DMS153 (cell line): ENCODE measurements around the gene PARVB.

Experiments
- DNase-seq: peaks from one replicate; lab custom pipeline; 2025; lab: John Stamatoyannopoulos, UW

The PARVB gene

DNA sequence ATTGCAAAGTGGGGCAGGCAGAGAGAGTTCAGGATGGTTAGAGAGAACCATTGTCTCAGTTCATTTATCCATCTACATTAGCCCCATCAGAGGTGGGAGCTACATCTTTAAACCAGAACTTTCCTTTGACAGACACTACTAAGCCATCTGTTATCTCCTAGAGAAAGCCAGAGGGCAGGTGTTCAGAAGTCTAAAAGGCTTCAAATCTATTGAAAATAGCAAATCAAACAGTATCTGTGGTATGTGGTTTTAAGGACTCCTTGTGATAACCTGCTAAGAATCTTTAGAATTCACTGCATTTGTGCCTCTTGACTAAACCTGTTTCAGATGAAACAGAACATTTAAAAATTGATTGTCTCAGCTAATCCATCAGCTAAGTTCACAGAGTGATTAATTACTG, 112.7 kb downstream of the PARVB start:
- no peak for DNase-seq

DNA sequence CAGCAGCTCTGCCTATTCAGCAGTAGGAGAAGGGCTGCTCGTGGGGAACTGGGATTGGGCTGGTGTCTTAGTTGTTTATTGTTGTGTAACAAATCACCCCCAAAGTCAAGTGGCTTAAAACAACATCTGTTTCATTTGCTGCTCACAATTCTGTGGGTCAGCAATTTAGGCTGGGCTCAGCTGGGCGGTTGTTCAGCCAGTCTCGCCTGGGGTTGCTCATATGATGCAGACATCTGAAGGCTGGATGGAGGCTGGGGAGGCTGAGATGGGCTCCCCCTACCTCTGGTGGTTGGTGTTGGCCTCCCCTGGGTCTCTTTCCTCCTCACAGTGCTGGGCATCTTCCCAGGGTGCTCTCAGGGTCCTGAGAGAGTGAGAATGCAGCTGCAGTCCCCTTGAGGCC, 113.3 kb downstream of the PARVB start:
- DNase-seq, result no peak

DNA sequence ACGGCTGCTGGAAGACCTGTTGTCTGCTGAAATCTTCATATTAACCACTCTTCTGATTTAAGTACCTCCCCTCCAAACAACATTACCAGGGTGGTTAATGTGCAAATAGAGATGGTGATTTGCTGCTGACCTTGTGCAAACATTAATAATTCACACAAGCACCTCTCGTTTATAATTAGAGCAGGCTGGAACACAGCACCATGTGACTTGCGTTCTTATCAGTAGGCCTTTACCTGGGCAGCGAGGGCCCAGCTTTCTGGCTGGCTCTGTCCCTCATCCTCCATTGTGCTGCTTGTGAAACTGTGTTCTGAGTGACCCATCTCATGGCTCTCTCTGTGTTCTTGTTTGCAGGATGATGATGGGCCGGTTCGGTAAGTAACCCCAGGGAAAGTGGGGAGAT, 115.7 kb downstream of the PARVB start:
- DNase-seq, result peak; percentile 62

DNA sequence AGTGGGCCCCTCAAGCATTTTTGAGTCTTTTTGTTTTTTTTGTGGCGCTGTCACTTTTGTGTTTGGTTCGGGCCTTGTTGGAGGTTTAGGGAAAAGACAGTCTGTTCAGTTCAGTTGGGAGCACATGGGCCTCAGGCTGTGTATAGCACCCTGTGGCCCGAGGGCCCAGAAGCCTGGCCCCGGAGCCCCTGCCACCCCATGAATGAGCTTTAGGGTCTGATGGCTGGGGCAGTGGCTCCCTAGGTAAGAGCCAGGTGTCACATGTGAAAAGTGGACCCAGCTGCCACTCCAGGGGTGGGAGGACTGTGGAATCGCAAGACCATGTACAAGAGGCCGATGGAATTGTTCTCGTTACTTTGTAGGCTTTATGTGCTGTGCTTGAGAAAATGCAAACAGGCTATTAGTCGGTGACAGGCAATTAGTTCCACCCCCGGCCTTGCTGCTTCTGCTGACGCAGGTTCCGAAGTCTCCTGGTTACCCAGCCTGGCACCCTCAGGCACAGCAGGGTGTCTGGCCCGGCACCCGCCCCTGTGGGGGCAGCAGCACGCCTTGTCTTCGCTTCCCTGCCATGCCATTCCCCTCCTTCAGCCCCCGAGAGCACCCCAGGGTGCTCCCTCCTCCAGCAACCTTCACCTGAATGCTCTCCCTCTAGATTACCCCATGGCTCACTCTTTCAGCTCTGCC, 118.5 kb downstream of the PARVB start:
- DNase-seq, result peak; percentile 31

DNA sequence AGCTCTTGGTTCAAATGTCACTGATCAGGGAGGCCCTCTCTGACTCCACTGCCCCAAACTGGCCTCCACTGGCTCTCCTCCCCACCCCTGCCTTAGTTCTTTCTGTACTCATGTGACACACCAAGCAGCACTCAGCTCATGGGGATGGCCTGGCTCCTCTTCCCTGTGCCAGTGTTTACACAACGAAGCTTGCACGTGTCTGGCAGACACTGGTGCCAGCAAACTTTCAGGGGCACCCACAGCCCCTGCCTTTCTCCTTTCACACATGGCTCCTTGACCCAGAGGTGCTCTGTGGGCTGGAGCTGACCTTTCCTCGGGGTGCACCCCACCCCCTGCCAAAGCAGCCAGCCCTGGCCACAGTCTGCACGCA, 119.0 kb downstream of the PARVB start:
- DNase-seq, result peak; percentile 32

DNA sequence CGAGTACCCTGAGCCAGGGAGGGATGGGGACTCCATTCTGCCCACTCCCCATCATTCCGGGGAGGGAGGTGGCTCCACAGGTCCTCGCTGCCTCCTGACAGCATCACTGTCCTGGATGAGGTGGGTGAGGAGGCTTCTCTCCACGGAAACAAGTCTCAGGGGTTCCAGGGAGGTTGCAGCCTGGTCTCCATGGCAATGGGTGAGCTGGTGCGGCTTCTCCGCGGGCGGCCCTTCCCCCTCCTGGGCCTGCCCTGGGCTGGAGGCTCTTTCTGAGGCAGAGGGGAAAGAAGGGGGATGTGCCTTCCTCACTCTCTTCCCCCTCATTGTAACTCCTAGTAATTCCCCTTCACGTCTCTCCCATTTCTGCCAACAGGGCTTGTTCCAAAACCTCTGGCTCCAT, 119.5 kb downstream of the PARVB start:
- no peak for DNase-seq

DNA sequence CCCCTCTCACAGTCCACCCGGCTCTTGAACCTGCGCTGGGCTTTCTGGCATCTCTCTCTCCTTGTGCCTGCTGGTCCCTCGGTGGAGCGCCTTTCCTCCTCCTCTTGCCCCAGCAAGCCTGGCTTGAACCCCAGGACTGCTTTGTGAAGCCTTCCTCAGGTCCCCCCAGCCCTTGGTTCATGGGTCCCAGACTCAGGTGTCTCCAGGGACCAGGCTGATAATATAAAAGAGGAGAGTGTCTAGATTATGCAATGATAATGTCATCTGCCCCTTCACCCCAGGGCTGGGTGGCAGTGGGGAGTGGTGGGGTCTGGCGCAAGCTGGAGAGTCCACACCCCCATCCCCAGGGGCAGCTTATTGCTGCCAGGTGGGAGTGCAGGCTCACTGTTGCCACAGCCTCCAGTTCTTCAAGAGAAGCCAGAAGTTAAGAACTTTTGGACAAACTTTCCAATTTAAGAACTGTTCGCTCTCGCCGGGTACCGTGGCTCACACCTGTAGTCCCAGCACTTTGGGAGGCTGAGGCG, 120.0 kb downstream of the PARVB start:
- no peak for DNase-seq

DNA sequence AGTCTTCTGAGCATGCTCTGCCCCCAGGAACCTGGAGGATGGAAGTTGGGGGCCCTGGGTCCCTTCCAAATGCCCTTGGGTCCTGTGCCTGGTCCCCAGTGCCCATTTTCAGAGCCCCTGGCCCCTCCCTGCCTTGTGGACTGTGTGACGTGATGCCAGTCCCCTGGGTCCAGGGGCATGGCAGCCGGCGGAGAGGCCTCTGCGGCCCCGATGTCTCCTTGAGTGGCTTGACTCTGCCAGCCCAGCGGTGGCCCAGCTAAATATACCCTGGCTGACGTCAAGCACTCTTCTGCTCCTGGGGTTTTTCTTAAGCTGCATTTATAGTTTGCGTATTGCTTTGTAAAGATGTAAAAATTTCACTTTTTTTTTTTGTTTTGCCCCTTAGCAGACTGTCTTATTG, 121.4 kb downstream of the PARVB start:
- DNase-seq, result no peak

DNA sequence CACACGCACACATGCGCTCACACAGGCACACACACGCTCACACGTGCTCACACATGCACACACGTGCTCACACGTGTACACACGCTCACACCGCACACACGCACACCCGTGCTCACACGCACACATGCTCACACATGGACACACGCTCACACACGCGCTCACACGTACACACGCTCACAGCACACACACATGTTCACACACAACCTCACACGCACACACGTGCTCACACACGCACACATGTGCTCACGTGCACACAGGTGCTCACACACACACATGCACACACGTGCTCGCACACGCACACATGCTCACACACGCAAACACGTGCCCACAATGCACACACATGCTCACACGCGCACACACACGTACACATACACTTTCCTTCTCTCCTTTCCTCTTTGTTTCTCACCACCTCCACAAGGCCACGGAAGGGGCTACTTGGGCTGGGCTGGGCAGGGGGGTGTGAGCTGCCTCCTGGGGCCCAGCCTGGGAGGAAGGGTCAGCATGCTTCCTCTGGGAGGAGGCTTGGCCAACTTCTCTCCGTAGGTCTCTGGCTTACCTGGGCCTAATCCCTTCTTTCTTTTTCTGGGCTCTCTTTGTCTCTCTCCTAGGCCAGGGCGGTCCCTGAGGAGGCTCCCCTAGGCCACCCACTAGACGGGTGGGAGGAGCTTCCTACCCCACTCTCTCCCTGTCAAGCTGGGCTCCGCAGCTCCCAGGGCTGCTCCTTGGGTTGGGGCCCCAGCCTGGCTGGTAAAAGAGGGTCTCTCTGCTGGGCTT, 122.2 kb downstream of the PARVB start:
- no peak for DNase-seq

DNA sequence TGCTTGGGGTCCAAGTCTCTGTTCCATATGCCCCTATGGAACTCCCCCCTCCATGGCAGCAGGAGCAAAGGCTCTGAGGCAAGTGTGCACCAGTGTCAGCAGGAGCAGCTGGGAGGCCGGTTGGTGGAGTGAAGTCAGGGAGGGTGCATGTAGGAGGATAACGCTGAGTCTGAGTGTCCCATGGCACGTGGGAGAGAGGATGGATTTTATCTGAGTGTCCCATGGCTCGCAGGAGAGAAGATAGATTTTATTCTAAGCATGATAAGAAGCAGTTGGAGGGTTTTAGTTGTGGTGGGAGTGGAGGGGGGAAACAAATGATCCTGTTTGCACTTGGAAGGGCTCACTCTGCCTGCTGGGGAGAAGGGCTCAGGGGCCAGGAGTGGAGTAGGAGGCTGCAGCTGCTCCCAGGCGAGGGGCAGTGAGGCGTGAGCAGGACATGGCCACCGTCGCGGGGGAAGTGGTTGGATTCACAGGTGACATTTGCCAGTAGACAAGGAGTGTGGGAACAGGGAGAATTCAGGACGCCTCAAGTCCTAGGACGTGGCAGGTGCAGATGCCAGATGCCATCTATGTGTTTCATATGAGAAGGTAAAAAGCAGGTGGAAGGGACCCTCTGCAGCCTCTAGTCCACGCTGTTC, 123.0 kb downstream of the PARVB start:
- DNase-seq, result no peak

DNA sequence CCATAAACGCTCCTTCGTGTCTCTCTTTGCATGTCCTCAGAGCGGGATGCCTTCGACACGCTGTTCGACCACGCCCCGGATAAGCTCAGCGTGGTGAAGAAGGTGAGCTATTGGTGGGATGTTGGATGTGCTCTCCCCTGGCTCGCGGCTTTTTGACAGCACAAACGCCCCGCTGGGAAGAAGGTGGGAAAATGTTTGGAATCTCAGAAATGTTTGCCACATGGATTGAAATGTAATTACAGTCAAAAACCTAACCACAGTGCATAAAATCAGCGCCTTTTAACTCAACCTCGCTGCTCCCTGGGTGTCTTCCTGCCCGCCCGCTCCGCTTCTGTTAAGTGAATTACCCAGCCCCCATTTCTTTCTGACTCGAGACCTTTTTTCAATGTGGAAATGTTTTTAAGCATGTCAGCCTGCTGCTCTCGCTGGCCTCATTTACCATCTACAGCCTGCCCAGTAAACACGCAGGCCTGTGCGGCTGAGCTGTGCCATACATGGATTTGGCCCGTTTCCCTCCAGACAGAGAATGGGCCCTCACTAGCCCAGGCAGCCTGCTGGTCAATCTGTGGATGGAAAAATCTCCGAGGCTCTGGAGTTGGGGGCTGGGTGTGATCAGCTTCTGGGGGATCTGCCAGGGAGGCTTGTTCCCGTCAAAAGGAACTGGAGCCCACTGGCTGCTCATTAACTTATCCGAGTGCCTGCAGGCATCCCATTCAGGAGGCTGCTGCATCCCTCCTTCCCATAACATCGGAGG, 123.9 kb downstream of the PARVB start:
- DNase-seq, result no peak

DNA sequence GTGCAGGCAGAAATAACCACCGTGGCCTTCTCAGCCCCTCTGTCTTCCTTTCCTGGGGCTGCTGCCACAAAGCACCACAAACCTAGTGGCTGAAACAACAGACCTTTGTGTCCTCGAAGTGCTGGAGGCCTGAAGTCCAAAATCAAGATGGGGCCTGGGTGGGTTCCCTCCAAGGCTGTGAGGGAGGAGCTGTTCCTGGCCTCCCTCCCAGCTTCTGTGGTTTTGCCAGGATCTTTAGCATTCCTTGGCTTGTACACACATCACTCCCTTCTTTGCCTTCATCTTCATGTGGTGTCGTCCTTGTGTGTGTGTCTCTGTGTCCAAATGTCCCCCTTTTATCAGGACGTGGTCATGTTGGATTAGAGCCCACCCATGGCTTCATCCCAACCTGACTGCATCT, 127.6 kb downstream of the PARVB start:
- no peak for DNase-seq

DNA sequence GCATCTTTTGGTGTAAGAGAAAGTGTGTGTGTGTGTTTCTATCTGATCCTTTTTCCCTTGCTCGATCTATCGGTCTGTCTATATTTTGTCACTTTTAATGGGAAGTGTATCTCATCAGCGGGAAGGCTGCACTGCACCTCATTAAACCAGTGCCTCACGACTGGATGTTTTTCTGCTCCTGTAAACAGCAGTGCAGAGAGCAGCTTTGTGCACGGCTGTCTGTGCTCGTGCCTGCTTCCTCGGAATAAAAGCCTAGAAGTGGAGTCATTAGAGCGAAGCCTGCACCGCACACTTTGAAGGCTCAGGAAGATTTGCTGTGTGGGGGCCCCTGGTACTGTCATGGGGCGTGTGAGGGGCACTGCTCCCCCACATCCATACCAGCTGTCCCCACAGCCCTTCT, 129.6 kb downstream of the PARVB start:
- DNase-seq, result no peak

DNA sequence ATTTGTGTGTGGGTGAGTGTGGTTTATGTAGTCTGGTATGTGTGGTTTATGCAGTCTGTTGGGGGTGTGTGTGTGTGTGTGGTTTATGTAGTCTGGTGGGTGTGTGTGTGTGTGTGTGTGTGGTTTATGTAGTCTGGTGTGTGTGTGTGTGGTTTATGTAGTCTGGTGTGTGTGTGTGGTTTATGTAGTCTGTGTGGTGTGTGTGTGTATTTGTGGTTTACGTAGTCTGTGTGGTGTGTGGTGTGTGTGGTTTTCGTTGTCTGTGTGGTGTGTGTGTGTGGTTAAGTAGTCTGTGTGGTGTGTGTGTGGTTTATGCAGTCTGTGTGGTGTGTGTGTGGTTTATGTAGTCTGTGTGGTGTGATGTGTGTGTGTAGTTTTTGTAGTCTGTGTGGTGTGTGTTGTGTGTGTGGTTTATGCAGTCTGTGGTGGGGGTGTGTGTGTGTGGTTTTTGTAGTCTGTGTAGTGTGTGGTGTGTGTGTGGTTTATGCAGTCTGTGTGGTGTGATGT, 130.4 kb downstream of the PARVB start:
- DNase-seq, result no peak

DNA sequence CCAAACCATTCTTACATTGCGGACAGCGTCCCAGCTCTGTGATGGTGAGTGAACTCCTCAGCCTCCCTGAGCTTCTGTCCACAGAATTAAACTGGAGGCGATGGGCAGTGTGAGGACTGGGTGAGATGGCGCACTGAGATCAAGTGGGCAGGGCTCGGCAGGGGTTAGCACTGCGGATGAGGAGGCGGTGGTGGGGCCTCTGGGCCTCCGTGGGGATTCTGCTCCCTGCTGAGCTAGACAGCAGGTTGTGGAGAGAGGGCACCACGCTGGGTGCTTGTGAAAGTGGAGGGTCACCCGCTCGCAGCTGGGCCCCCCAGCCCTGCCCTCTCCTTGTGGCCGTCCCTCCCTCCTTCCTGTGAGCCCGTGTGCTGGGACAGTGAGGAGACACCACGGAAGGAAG, 131.0 kb downstream of the PARVB start:
- DNase-seq, result no peak

DNA sequence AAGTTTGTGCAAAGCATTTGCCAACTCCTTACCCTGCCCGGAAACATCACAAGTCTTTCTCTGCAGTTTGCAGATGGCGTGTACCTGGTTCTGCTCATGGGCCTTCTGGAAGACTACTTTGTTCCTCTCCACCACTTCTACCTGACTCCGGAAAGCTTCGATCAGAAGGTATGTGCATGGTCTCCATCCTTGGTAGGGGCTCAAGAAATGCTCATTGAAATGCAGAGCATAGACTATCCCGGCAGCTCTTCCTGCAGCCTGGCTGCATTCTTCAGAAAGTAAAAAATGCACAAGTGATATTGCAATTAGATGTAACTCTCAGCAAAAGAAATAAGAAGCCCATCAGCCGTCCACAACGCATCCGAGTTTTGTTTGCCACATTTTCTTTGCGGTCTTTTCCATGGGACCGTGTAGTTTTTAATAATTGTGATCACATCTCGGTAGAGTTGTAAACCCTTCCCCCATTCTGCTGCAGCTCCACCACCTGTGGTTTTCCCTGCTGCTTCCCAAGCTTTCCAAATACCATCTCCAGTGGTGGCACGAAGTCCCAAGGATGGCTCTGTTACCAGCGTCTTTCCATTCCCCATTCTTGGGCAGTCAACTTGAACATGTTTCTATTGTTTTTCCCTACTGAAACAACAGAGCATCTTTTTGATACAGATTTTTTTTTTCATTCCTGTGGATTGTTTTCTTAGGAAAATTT, 134.0 kb downstream of the PARVB start:
- DNase-seq, result no peak

DNA sequence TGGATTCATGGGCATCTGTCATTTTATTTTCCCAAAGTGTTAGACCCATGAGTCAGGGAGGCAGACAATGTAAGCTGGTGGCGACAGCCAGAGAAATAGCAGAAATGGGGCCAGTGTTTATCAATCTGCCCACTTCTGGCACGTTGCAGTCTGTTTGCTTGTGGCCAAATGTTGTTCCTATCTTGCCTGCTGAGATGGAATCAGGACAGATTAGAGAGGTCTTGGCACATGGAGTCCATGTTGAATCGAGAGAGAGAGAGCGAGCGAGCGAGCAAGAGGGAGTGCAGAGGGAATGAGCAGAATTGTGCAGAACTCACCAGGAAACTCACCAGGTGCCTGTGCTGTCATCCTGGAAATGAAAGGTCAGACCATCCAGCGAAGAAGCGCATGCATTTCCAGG, 134.7 kb downstream of the PARVB start:
- no peak for DNase-seq

DNA sequence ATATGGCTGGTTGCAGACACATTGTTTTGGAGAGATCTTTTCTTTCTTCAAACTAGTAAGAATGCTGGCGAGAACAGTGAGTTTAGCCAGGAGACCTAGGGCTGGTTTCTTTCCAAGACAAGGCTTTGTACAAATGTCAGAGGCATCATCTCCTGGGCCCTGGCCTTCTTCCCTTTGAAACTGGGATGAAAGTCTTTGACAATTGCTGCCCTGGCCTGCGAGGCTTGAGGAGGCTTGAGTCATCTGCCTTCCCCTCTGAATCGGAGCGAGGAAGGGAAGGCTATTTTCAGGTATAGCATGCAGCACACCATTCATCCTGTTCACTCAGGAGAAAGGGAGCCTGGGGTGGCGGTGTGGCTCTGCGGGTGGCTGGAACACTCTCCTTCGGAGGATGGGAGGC, 135.1 kb downstream of the PARVB start:
- no peak for DNase-seq

DNA sequence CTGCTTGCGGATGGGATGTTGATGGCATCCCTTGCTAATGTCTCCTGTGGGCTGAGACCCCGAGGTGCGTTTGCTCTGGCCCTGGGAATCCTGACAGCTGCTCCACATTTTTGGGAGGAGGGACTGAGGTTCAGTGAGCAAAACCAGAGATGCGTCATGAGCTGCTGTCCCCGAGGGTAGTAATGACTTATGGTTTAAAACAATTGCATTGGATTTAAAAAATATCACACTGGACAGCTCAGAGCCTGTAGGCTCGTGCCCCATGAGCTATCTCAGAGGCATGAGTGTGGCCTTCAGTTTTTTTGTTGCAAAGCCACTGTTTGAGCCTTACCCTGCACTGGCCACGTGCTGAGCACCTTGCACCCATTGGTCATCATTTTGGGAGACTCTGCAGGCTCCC, 135.7 kb downstream of the PARVB start:
- DNase-seq, result no peak

DNA sequence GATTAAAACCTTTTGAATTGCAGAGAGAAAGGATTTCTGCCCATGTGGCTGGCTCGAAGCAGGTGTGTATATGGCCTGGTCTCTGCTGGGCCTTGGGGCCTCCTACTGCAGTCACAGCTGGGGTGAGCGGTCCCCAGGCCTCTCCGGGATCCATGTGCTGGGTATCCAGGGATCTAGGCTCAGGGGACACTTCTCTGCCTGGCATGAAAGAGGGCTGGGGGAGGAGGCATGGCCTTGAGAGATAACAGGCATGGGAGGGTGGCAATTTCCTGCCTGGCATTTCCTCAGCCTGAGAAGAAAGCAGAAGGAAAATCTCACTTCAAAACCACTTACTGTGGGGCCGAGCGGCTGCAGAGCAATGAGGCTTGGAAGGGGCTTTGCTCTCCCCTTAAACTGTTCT, 136.3 kb downstream of the PARVB start:
- DNase-seq, result no peak

DNA sequence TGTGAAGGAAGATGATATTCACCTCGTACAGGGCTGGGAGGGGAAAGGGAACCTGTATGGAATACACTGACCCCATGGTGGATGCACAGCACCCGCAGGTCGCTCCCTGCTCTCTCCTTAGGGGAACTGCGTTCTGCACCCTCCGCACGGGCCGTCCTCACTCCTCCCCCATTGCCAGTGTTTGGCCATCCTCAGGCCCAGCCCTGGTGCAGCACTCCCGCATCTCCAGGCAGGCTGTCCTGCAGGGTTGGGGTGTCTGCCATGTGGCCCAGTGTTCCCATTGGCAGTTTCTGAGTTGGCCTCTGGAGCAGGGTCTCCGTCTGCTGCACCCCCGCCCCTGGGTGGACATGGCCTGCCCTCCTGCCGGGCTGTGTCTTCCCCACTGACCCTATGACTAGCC, 137.6 kb downstream of the PARVB start:
- no peak for DNase-seq

DNA sequence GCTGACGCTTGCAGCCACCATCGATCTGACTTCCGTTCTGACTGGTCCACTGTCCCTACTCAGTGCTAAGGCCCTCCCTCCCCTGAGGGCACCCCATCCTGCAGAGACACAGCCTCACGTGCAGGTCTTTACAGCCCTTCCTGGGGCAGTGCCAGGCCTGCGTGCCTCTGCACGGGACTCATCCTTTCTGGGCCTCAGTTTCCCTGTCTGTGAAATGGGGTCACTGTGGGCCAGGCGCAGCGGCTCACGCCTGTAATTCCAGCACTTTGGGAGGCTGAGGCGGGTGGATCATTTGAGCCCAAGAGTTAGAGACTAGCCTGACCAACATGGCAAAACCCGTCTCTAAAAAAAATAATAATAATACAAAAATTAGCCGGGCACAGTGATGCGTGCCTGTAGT, 138.9 kb downstream of the PARVB start:
- DNase-seq, result no peak
